NCI-H226 (cell line): ENCODE data around the gene PRIMPOL.

ENCODE experiments used
- DNase-seq: peaks from one replicate; pipeline ENCODE4 v3.0.0-alpha.2; 2015

The PRIMPOL gene

GRCh38 chr4:184668511-184669114, 19.1 kb downstream of the PRIMPOL start:
- DNase-seq = no peak

- no peak for DNase-seq
These were observed 19.7 kb downstream of the PRIMPOL start for GRCh38 chr4:184669251-184669650.

GRCh38 chr4:184671101-184671500, 21.6 kb downstream of the PRIMPOL start:
- DNase-seq = no peak

GRCh38 chr4:184672741-184673140, 23.2 kb downstream of the PRIMPOL start:
- DNase-seq = no peak

- DNase-seq = no peak
These were observed 24.5 kb downstream of the PRIMPOL start for GRCh38 chr4:184674011-184674410.

GRCh38 chr4:184675018-184675417, 25.5 kb downstream of the PRIMPOL start:
- DNase-seq = no peak

GRCh38 chr4:184675821-184676492, 26.4 kb downstream of the PRIMPOL start:
- DNase-seq = no peak

- no peak for DNase-seq
These were observed 31.2 kb downstream of the PRIMPOL start for GRCh38 chr4:184680698-184681097.

- DNase-seq = no peak
These were observed 32.4 kb downstream of the PRIMPOL start for GRCh38 chr4:184681916-184682315.

GRCh38 chr4:184684491-184685189, 35.1 kb downstream of the PRIMPOL start:
- no peak for DNase-seq

- no peak for DNase-seq
These were observed 38.5 kb downstream of the PRIMPOL start for GRCh38 chr4:184688005-184688404.

GRCh38 chr4:184688447-184688846, 38.9 kb downstream of the PRIMPOL start:
- peak; percentile 86 for DNase-seq

- DNase-seq = no peak
These were observed 40.1 kb downstream of the PRIMPOL start for GRCh38 chr4:184689681-184690080.

- DNase-seq = no peak
These were observed 43.5 kb downstream of the PRIMPOL start for GRCh38 chr4:184693056-184693455.

- DNase-seq = no peak
These were observed 44.9 kb downstream of the PRIMPOL start for GRCh38 chr4:184694412-184694956.

GRCh38 chr4:184695178-184695896, 45.8 kb downstream of the PRIMPOL start:
- no peak for DNase-seq

- DNase-seq = no peak
These were observed 48.4 kb downstream of the PRIMPOL start for GRCh38 chr4:184697956-184698355.

- DNase-seq = no peak
These were observed 50.4 kb downstream of the PRIMPOL start for GRCh38 chr4:184699941-184700340.

GRCh38 chr4:184702114-184702513, 52.6 kb downstream of the PRIMPOL start:
- DNase-seq = no peak

- no peak for DNase-seq
These were observed 56.2 kb downstream of the PRIMPOL start for GRCh38 chr4:184705692-184706091.

GRCh38 chr4:184706453-184706852, 56.9 kb downstream of the PRIMPOL start:
- no peak for DNase-seq

GRCh38 chr4:184712322-184712721, 62.8 kb downstream of the PRIMPOL start:
- DNase-seq = no peak

GRCh38 chr4:184713887-184714286, 64.3 kb downstream of the PRIMPOL start:
- no peak for DNase-seq
